Stimulated activated CD4-positive, alpha-beta T cell treated with anti-CD3 and anti-CD28 coated beads, Interleukin-15, amount 100 ng/mL, for 1 hour (primary cell): ENCODE results near the gene JUNB.
A peak's percentile ranks its signal among the peaks of the same experiment; 100 is the strongest.

ENCODE experiments used
- DNase-seq, 2 donors: peaks; one replicate each; pipeline ENCODE4 v3.0.0-alpha.2; 2020; ENCODE audit warnings: low read depth in 1 of 2, low spot score in 1 of 2

JUNB gene

GRCh38 chr19:12773571-12773970 is 17.7 kb upstream of the JUNB start:
- DNase-seq: no peak

GRCh38 chr19:12774588-12775555 is 16.4 kb upstream of the JUNB start, which contains the start of gene HOOK2:
TSS of gene HOOK2 (minus strand) at chr19:12775552. CDS start at chr19:12775449, 103 bp downstream.
- no peak for DNase-seq

GRCh38 chr19:12777217-12778016 is 13.9 kb upstream of the JUNB start:
- peak; percentile 65 to 78 for DNase-seq

GRCh38 chr19:12778017-12778904 is 13.0 kb upstream of the JUNB start:
- DNase-seq: no peak

GRCh38 chr19:12778905-12779161 is 12.5 kb upstream of the JUNB start:
- DNase-seq: no peak

GRCh38 chr19:12779162-12779993 is 11.9 kb upstream of the JUNB start:
- no peak for DNase-seq

GRCh38 chr19:12782174-12782423 is 9.2 kb upstream of the JUNB start:
- DNase-seq: no peak

GRCh38 chr19:12782424-12783290 is 8.6 kb upstream of the JUNB start:
- peak; percentile 80 to 83 for DNase-seq

GRCh38 chr19:12783291-12783848 is 7.9 kb upstream of the JUNB start:
- no peak for DNase-seq

GRCh38 chr19:12783849-12784393 is 7.4 kb upstream of the JUNB start:
- no peak for DNase-seq

GRCh38 chr19:12784394-12784870 is 6.9 kb upstream of the JUNB start:
- DNase-seq: no peak

GRCh38 chr19:12784871-12785430 is 6.3 kb upstream of the JUNB start:
- no peak for DNase-seq

- no peak for DNase-seq
These were observed 5.8 kb upstream of the JUNB start for GRCh38 chr19:12785431-12786031.

GRCh38 chr19:12786141-12786870 is 5.0 kb upstream of the JUNB start:
- no peak for DNase-seq

- no peak for DNase-seq
These were observed 4.3 kb upstream of the JUNB start for GRCh38 chr19:12786952-12787351.

GRCh38 chr19:12787458-12787857 is 3.8 kb upstream of the JUNB start:
- DNase-seq: no peak

- no peak for DNase-seq
These were observed 3.1 kb upstream of the JUNB start for GRCh38 chr19:12788042-12788681.
